Endothelial cell of umbilical vein (primary cell): Measurements from ENCODE around the gene AGA. TPM values are rescaled to one million over a fixed set of nuclear protein-coding genes. Genes with fewer than 3 reads are reported as not detected.

Experiments used
- BruUV-seq: library from RNA; stranded (reverse); fragments of 400-500 nt; replicated peaks from 2 replicates; lab custom pipeline; 2021; lab: Mats Ljungman, UMichigan
- CTCF ChIA-PET: fragments of 300-600, 350-600 bp; sonication (Branson Sonifier 250); formaldehyde crosslinking; loops from one replicate; lab custom pipeline; 2021; ENCODE audit warnings: antibody characterized with exemption, inconsistent platforms; lab: Charles Lee
- POLR2A ChIA-PET: fragments of 300-600, 350-600 bp; sonication (Branson Sonifier 250); formaldehyde crosslinking; loops from one replicate; lab custom pipeline; 2021; ENCODE audit warnings: antibody characterized with exemption, inconsistent platforms; lab: Charles Lee
- DNase-seq: peaks from one replicate; pipeline ENCODE4 v3.0.0-alpha.2; 2011; ENCODE audit warnings: low read depth, low spot score
- FAIRE-seq: peaks from 2 replicates; lab custom pipeline; 2011; peaks lifted over from hg19 to GRCh38; lab: Jason Lieb, UNC
- H2AFZ ChIP-seq: 2 replicates; pipeline ENCODE4 v1.6.0; 2012; ENCODE audit warnings: low read depth, low read length, control low read depth, inconsistent platforms
- H3K27ac ChIP-seq: 2 replicates; pipeline ENCODE4 v1.5.1; 2011; ENCODE audit warnings: low read depth, mild to moderate bottlenecking, control low read depth, low read length, moderate library complexity; ENCODE audit not compliant: insufficient read depth
- H3K27me3 ChIP-seq, 2 experiments: 2 replicates each; pipeline versions ENCODE4 v1.6.0 to v1.6.1; 2011; ENCODE audit warnings: low read length in 2 of 2, mixed read lengths in 1 of 2; ENCODE audit not compliant: control insufficient read depth in 2 of 2, insufficient read depth in 2 of 2
- H3K36me3 ChIP-seq, 2 experiments: 2 replicates in 1 of 2; 3 replicates in 1 of 2; pipeline ENCODE4 v1.5.1; 2011; ENCODE audit warnings: low read length in 2 of 2, mild to moderate bottlenecking in 1 of 2, moderate library complexity in 1 of 2; ENCODE audit not compliant: control insufficient read depth in 2 of 2, insufficient read depth in 2 of 2; ENCODE audit errors: extremely low read depth in 1 of 2
- H3K4me1 ChIP-seq: 3 replicates; pipeline ENCODE4 v1.5.1; 2011; ENCODE audit warnings: mild to moderate bottlenecking, low read length; ENCODE audit not compliant: control insufficient read depth, insufficient read depth; ENCODE audit errors: extremely low read depth
- H3K4me2 ChIP-seq: 2 replicates; pipeline ENCODE4 v1.6.1; 2011; ENCODE audit warnings: low read length, control low read depth, mixed read lengths; ENCODE audit not compliant: insufficient read depth
- H3K4me3 ChIP-seq, 3 experiments: fragments of 200-600 bp in 1 of 3; sonication (generic), shearing (Covaris generic) in 1 of 3; replicated peaks in 1 of 3; 2 replicates each; pipeline ENCODE4 v1.5.1; 2011 to 2016; ENCODE audit warnings: control low read depth in 3 of 3, low read length in 3 of 3, mild to moderate bottlenecking in 2 of 3, inconsistent platforms in 1 of 3, low read depth in 1 of 3, moderate library complexity in 1 of 3; ENCODE audit not compliant: insufficient read depth in 1 of 3
- H3K79me2 ChIP-seq: 2 replicates; pipeline ENCODE4 v1.6.0; 2012; ENCODE audit warnings: low read length, inconsistent platforms; ENCODE audit not compliant: control insufficient read depth, insufficient read depth
- H3K9ac ChIP-seq: replicated peaks from 2 replicates; pipeline ENCODE3; 2011; ENCODE audit warnings: low read length, control low read depth; ENCODE audit not compliant: insufficient read depth; ENCODE audit errors: extremely low read depth
- H3K9me1 ChIP-seq: replicated peaks from 3 replicates; pipeline ENCODE4 v1.6.0; 2011; ENCODE audit warnings: mild to moderate bottlenecking, low read length; ENCODE audit not compliant: control insufficient read depth, insufficient read depth; ENCODE audit errors: extremely low read depth
- H3K9me3 ChIP-seq: replicated peaks from 2 replicates; pipeline ENCODE4 v1.5.1; 2012; ENCODE audit warnings: low read length, inconsistent platforms; ENCODE audit not compliant: control insufficient read depth, insufficient read depth
- H4K20me1 ChIP-seq: replicated peaks from 2 replicates; pipeline ENCODE3; 2011; ENCODE audit warnings: mild to moderate bottlenecking, low read length; ENCODE audit not compliant: control insufficient read depth, insufficient read depth; ENCODE audit errors: extremely low read depth
- CTCF ChIP-seq, 2 donors: IDR thresholded peaks; 1 replicate in 1 of 2; 2 replicates in 1 of 2; pipeline ENCODE4 v1.5.1; 2011; ENCODE audit warnings: low read length in 2 of 2, mild to moderate bottlenecking in 2 of 2, moderate library complexity in 2 of 2, control low read depth in 1 of 2, inconsistent platforms in 1 of 2, low read depth in 1 of 2; ENCODE audit not compliant: insufficient read depth in 1 of 2; ENCODE audit errors: extremely low read depth in 1 of 2
- EZH2 ChIP-seq: IDR thresholded peaks from 2 replicates; pipeline ENCODE4 v1.6.1; 2012; ENCODE audit warnings: borderline replicate concordance, low read depth, mild to moderate bottlenecking, moderate library complexity, low read length, inconsistent platforms; ENCODE audit not compliant: severe bottlenecking
- FOS ChIP-seq: IDR thresholded peaks from 2 replicates; pipeline ENCODE4 v1.6.1; 2011; ENCODE audit warnings: mild to moderate bottlenecking, low read length, moderate library complexity, borderline replicate concordance; ENCODE audit not compliant: insufficient read depth
- GATA2 ChIP-seq: IDR thresholded peaks from 2 replicates; pipeline ENCODE4 v1.7.0; 2011; ENCODE audit warnings: low read depth, mild to moderate bottlenecking, moderate library complexity, mixed read lengths, low read length; ENCODE audit not compliant: insufficient read length, insufficient read depth
- JUN ChIP-seq: IDR thresholded peaks from 2 replicates; pipeline ENCODE4 v1.6.1; 2011; ENCODE audit warnings: borderline replicate concordance, low read depth; ENCODE audit not compliant: insufficient read length, insufficient read depth
- MYC ChIP-seq: IDR thresholded peaks from one replicate; pipeline ENCODE4 v1.6.1; 2011; ENCODE audit warnings: mild to moderate bottlenecking, low read depth, low read length
- POLR2A ChIP-seq: IDR thresholded peaks from 2 replicates; pipeline ENCODE4 v1.6.1; 2012; ENCODE audit warnings: low read depth, mild to moderate bottlenecking, control low read depth, low read length
- POLR2AphosphoS5 ChIP-seq: IDR thresholded peaks from 2 replicates; pipeline ENCODE4 v1.6.1; 2012; ENCODE audit warnings: low read depth, mild to moderate bottlenecking, control low read depth, low read length, moderate library complexity; ENCODE audit not compliant: insufficient read depth
- dilution Hi-C: fragments of 300-500 bp; cut with MboI; formaldehyde crosslinking; loops from one replicate; pipeline ENCODE4 v1.15.0; 2019; ENCODE audit warnings: low sequenced_read_pairs; ENCODE audit not compliant: extremely low pct_ligation_motif_present
- intact Hi-C: fragments of 100-400 bp; cut with micrococcal nuclease; formaldehyde crosslinking; loops from one replicate; pipeline ENCODE4 v1.10.0; 2022
- polyA plus RNA-seq, 4 experiments: library from polyadenylated mRNA; depleted of rRNA in 3 of 4; stranded (reverse) in 3 of 4; unstranded in 1 of 4; fragments of >200 nt; gene quantifications; 2 replicates each; pipeline versions ENCODE4 v1.2.1 to v1.2.3, GENCODE V29; 2011 to 2012; ENCODE audit warnings: missing spikeins in 1 of 4
- total RNA-seq: library from RNA; stranded (reverse); gene quantifications from 2 replicates; pipeline ENCODE4 v1.2.3, GENCODE V29; 2021

The AGA gene
- total and polyA plus RNA-seq, 2 donors (not counting 3 experiments of a cell fraction or from before 2014, with no cell fraction given) = 14.1 to 16.9 TPM

- Histone ChIP-seq H2AFZ (no peak overlapping the region), H3K4me3 (no peak overlapping the region), H3K27ac (no peak overlapping the region), H3K9ac (no peak overlapping the region), H3K36me3 (no peaks in the 10 kb centered on the region), H3K4me1 (no peaks in the 10 kb centered on the region), H3K4me2 (no peak overlapping the region), H3K79me2 (no peaks in the 10 kb centered on the region), H4K20me1 (no peaks in the 10 kb centered on the region), H3K9me1 (no peaks in the 10 kb centered on the region), H3K9me3 (no peaks in the 10 kb centered on the region), H3K27me3 (no peaks in the 10 kb centered on the region)
- dilution Hi-C loops = no loop called here
- intact Hi-C loops = no loop called here
- ChIA-PET CTCF (no interaction called here), POLR2A (no interaction called here)
- no TSS peak for BruUV-seq
- DNase-seq (no peak), FAIRE-seq (no peak)
- TF ChIP-seq POLR2AphosphoS5 (no peak), JUN (no peak), POLR2A (no peak), CTCF (IDR thresholded peaks at IDR 0.05; ENCODE audit: extremely low read depth in 1 of 2, insufficient read depth in 1 of 2, low read depth in 1 of 2, low read length in 2 of 2) (no peak), FOS (no peak)
Measured at GRCh38 chr4:177384856-177385397, 57.3 kb downstream of the AGA start.

GRCh38 chr4:177381762-177382310 is 60.4 kb downstream of the AGA start:
- POLR2A ChIA-PET = no interaction called here
- no peak for FAIRE-seq
- CTCF ChIA-PET = interaction anchor here (1.1 kb wide), 1 partner anchor 132 kb away, joined by 8 read pairs; no protein-coding TSS in a partner anchor

More at GRCh38 chr4:177381762-177382310, 60.4 kb downstream of the AGA start:
- Histone ChIP-seq H3K9me1 (no peaks in the 10 kb centered on the region), H4K20me1 (no peaks in the 10 kb centered on the region), H3K27ac (no peak overlapping the region), H3K4me1 (no peaks in the 10 kb centered on the region), H3K36me3 (no peaks in the 10 kb centered on the region), H3K79me2 (no peaks in the 10 kb centered on the region), H3K9ac (no peak overlapping the region), H3K27me3 (peaks cover 0 to 2% of the 10 kb centered on the region in 2 experiments), H3K4me2 (no peak overlapping the region), H2AFZ (no peak overlapping the region), H3K9me3 (no peaks in the 10 kb centered on the region), H3K4me3 (no peak overlapping the region)
- TF ChIP-seq GATA2 = no peak
- no peak for TF ChIP-seq FOS
- TF ChIP-seq POLR2AphosphoS5 = no peak
- TF ChIP-seq MYC = no peak
- TF ChIP-seq EZH2 = no peak
- no TSS peak for BruUV-seq
- intact Hi-C loops (no loop called here), dilution Hi-C loops (no loop called here)
- no peak for DNase-seq
